ENCODE measurements around the gene PPIL6.
"Not testable (repeated sequence)": the region's sequence is repeated elsewhere in the genome, so short reads cannot be mapped to it uniquely, and the experiment has no call there.

PPIL6 gene

DNA sequence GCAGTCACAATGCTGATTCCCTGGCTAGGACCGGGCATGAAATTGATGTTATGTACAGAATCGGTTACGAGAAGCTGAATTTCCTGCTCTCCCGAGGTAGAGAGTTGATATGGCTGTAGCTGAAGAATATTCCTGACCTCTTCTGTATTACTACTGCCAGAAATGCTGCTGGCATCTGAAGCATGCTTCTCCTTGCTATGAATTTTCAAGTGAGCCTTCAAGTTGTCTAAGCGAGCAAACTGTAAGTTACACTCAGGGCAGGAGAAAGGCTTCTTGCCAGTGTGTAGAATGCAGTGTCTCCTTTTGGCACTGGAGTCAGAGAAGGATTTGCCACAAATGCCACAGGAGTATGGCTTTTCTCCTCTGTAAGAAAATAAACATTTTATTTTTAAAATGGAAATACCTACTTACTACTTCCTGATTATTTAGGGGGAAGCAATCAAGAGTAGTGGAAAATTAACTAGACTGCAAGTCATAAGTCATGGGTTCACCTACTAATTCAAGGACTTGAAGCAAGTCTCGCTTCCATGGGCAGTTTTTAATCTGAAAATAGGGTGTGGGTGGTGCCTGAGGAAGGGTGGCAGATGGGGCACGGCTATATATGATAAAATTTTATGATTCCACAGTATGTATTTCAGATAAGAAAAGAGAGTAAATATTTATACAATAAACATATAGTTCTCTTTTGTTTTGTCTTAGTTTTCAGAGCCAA is 25.9 kb upstream of the PPIL6 start:
- DNase-seq: no peak

DNA sequence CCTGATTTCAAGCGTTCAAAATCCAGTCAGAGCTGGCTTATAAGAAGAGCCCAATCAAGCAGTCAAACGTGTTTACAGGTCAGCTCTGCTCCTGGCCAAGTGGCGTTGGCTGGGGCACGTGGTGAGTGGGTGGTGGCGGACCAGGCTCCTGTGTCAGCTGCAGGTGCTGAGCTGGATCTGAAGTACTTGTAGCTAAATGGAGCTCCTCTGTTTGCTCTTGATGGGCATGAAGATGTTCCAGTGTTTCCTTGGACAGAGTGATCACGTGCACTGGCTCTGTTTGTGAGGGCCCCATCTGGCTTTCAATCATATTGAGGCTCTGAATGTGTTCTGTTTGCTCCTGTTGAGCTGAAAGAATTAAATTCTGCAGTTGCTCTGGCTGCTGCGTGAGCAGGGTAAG is 25.3 kb upstream of the PPIL6 start:
- no peak for DNase-seq

GRCh38 chr6:109461733-109462526 is 21.5 kb upstream of the PPIL6 start:
- no peak for DNase-seq

DNA sequence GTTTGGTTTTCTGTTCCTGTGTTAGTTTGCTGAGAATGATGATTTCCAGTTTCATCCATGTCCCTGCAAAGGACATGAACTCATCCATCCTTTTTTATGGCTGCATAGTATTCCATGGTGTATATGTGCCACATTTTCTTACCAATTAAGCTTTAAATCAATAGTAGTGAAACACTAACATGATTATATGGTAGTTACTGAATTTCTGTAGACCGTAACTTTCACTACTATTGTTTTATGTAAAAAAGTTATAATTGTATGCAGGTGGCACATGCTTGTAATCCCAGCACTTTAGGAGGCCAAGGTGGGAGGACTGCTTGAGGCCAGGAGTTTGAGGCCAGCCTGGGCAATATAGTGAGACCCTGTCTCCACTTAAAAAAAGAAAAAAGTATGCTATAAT is 20.8 kb upstream of the PPIL6 start:
- DNase-seq: not testable (repeated sequence)

DNA sequence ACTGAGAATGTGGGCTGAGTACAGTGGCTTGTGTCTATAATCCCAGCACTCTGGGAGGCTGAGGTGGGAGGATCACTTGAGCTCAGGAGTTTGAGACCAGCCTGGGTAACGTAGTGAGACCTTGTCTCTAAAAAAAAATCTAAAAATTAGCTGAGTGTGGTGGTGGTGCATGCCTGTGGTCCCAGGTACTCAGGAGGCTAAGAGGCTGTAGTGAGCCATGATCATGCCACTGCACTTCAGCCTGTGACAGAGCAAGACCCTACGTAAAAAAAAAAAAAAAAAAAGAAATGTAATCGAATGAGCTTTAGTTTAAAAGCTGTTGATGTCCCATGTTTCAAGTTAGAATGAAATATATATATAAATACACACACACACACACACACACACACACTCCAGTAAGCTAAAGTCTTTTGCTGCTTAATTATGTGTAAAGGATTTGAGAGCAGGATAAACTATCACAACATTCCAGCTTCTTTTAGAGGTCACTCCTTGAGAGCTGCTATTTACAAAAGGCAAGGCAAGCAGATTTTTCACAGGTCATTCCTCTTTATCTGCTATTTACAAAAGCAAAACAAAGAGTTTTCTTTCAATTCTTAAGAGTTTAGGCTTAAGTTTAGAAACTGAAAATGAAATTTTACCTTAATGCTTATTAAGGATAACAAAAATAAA is 19.9 kb upstream of the PPIL6 start:
- no peak for DNase-seq

- no peak for DNase-seq
These were observed 18.5 kb upstream of the PPIL6 start for GRCh38 chr6:109458774-109459531.

- DNase-seq: no peak
These were observed 17.2 kb upstream of the PPIL6 start for GRCh38 chr6:109457562-109457996.

GRCh38 chr6:109456710-109457561 is 16.5 kb upstream of the PPIL6 start:
- no peak for DNase-seq

GRCh38 chr6:109456111-109456583 is 15.7 kb upstream of the PPIL6 start:
- DNase-seq: no peak

DNA sequence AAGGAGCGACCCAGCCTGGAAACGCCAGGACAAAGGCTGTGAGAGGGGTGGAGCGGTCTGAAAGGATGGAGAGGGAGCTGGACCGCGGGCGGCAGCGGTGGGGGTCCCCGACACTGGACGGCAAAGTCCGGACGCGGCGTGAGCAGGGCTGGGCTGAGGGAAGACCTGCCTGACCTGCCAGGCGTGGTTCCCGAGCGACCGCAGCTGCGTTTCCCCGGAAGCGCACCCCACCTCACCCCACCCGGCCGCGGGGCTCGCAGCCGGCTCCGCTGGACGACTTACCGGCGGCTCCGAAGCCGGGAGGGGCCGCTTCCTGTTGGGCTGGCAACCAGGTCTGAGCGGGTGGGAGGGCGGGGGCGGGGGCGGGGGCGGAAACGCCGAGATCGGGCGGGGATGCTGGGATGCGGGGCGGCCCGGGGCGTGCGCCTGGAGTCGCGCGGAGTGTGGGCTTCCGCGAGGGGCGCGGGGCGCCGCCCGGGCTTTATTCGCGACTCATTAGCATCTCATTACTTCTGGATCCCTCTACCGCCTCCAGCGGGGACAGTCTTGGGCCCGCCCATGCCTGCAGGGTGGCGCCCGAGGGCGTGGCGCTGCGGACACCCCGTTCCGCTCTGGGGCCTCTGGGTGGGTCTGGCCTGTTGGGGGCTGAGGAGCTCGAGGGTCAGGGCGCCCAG is 15.1 kb upstream of the PPIL6 start, which contains the start of gene MICAL1:
Gene MICAL1 (minus strand): TSS at position 336 of the 674 bp plus-strand sequence. CDS start 1,576 bp downstream, outside the sequence.
- DNase-seq: peak; percentile 54

DNA sequence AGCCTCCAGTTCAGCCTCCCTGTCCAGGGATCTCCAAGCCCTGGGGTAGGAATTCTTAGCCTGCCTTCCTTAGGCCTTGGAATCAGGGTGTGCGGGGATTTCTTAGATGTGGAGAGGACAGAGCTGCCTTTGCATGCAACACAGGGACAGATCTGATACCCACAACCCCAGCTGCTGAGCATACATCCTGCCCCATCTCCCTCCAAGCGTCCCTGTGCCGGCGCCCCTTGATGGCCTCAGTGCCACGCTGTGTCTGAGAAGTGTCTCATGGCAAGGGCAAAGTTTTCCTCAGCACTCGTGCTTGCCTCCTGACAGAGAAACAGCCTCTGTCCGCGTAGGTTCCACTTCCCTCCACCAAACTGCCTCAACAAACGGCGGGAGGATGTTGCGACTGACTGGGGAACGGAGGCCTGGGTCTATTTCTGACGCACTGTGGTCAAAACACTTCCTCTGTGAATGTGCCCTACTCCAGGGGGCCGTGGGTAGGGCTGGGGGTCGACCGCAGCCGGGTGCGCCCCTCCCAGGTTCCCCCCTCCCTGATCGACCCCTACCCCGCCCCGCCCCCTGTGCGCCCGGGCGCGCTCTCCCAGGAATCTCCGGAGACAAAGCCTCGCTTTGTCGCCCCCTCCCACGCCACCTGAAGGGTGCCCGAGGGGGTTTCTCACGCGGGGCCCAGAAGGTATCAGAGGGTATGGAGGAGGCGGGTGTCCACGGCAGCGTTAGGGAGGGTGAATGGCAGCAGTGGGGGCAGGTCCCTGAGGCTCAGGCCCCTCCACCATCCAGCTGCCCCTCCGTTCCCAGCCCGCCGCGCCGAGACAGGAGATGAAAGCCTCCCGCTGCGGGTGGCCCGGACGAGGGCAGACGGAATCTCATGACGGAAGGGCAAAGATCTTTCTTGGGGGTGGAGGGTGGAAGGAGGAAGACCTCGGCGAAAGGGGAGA is 14.3 kb upstream of the PPIL6 start:
- peak; percentile 49 for DNase-seq

DNA sequence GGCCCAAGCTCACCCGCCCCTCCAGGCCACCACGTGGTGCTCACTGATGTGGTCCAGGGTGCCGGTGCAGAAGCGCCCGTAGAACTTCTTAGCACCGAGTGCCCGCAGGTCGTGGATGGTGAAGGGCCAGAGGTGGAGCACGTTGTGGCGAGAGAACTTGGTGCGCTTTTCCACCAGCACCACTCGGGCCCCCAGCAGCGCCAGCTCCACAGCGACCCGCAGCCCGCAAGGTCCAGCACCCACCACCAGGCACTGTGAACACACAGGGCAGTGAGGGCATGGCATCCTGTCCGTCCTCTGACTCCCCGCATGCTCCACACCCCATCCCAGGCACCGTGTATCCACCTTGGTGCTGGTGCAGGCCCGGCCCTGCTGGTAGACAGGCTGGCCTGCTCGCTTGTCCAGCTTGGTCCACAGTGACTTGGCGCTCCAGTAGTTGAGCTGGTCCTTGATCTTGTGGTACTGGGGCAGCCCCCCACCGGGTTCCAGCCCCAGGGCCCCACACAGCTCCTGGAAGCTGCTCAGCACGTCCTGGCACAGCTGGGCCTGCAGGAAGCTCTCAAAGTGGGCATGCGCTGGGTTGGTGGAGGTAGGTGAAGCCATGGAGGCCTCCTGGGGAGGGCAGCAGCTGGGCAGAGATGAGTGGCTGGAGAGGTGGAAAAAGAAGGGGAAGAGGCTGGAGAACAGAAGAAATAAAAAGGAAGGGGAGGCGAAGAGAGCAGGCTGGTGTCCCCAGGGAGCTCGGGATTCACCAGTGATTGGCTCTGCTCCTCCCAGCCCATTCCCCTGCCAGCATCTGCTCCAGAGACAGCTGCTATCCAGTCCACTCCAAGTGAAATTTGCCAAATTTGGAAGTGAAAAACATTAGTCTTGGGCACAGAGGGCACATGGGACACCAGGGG is 13.4 kb upstream of the PPIL6 start:
- DNase-seq: peak; percentile 7

- peak; percentile 7 for DNase-seq
These were observed 12.7 kb upstream of the PPIL6 start for GRCh38 chr6:109453156-109453555.

- DNase-seq: no peak
These were observed 11.8 kb upstream of the PPIL6 start for GRCh38 chr6:109452181-109452580.

GRCh38 chr6:109451376-109451775 is 10.9 kb upstream of the PPIL6 start:
- no peak for DNase-seq

- DNase-seq: no peak
These were observed 10.4 kb upstream of the PPIL6 start for GRCh38 chr6:109450801-109451200.

- DNase-seq: peak; percentile 11
These were observed 9.6 kb upstream of the PPIL6 start for GRCh38 chr6:109449795-109450673.

All from activated CD4-positive, alpha-beta T cell treated with anti-CD3 and anti-CD28 coated beads for 1 hour (primary cell).